Neuronal stem cell (in vitro differentiated cells): Measurements from ENCODE around the gene AKNAD1.
"Not testable (repeated sequence)": the region's sequence is repeated elsewhere in the genome, so short reads cannot be mapped to it uniquely, and the experiment has no call there.

ENCODE experiments used
- DNase-seq: peaks from one replicate; pipeline ENCODE4 v3.0.0-alpha.2; 2013; ENCODE audit warnings: low spot score
- H2AFZ ChIP-seq: one replicate; pipeline ENCODE4 v1.6.1; 2013; ENCODE audit warnings: mild to moderate bottlenecking, low read length, inconsistent platforms
- H2AK5ac ChIP-seq: 2 replicates; pipeline ENCODE4 v1.6.1; 2013; ENCODE audit warnings: low read depth, mild to moderate bottlenecking, inconsistent platforms, low read length, moderate library complexity, mixed read lengths
- H2BK120ac ChIP-seq: 2 replicates; pipeline ENCODE4 v1.6.1; 2013; ENCODE audit warnings: low read depth, mild to moderate bottlenecking, inconsistent platforms, low read length, moderate library complexity, mixed read lengths
- H2BK12ac ChIP-seq: one replicate; pipeline ENCODE4 v1.6.1; 2013; ENCODE audit warnings: low read length, inconsistent platforms
- H2BK15ac ChIP-seq: 2 replicates; pipeline ENCODE4 v1.6.1; 2013; ENCODE audit warnings: mild to moderate bottlenecking, low read length, inconsistent platforms, mixed read lengths
- H2BK5ac ChIP-seq: one replicate; pipeline ENCODE4 v1.6.1; 2013; ENCODE audit warnings: inconsistent platforms, mild to moderate bottlenecking, low read length, moderate library complexity
- H3K14ac ChIP-seq: one replicate; pipeline ENCODE4 v1.6.1; 2013; ENCODE audit warnings: low read length, inconsistent platforms
- H3K18ac ChIP-seq: 2 replicates; pipeline ENCODE4 v1.6.1; 2013; ENCODE audit warnings: low read length, inconsistent platforms
- H3K23ac ChIP-seq: 2 replicates; pipeline ENCODE4 v1.6.1; 2013; ENCODE audit warnings: low read depth, mild to moderate bottlenecking, mixed read lengths, low read length, inconsistent platforms; ENCODE audit not compliant: poor library complexity
- H3K27ac ChIP-seq: replicated peaks from 3 replicates; pipeline ENCODE4 v1.5.1; 2013; ENCODE audit warnings: low read length, inconsistent platforms
- H3K27me3 ChIP-seq, 3 experiments: 2 replicates each; pipeline ENCODE4 v1.6.1; 2013; ENCODE audit warnings: low read length in 3 of 3, mild to moderate bottlenecking in 2 of 3, inconsistent platforms in 1 of 3, low read depth in 1 of 3, mixed read lengths in 1 of 3, moderate library complexity in 1 of 3; ENCODE audit not compliant: control insufficient read depth in 3 of 3, insufficient read depth in 3 of 3
- H3K36me3 ChIP-seq, 2 donors: replicated peaks in 1 of 2; 2 replicates each; pipeline ENCODE4 v1.6.1; 2013; ENCODE audit warnings: low read length in 2 of 2; ENCODE audit not compliant: control insufficient read depth in 2 of 2, insufficient read depth in 2 of 2
- H3K4ac ChIP-seq: 2 replicates; pipeline ENCODE4 v1.6.1; 2013; ENCODE audit warnings: inconsistent platforms, mild to moderate bottlenecking, low read length, moderate library complexity
- H3K4me1 ChIP-seq, 2 donors: 1 replicate in 1 of 2; 2 replicates in 1 of 2; pipeline ENCODE4 v1.6.1; 2013; ENCODE audit warnings: low read length in 2 of 2, low read depth in 1 of 2; ENCODE audit not compliant: control insufficient read depth in 2 of 2, insufficient read depth in 1 of 2
- H3K4me2 ChIP-seq: one replicate; pipeline ENCODE4 v1.6.1; 2013; ENCODE audit warnings: mild to moderate bottlenecking, low read length, inconsistent platforms; ENCODE audit not compliant: insufficient read depth, poor library complexity, severe bottlenecking
- H3K4me3 ChIP-seq, 2 donors: 2 replicates each; pipeline ENCODE4 v1.5.1; 2013; ENCODE audit warnings: low read length in 2 of 2, mild to moderate bottlenecking in 2 of 2, inconsistent platforms in 1 of 2, moderate library complexity in 1 of 2
- H3K79me1 ChIP-seq: one replicate; pipeline ENCODE4 v1.6.1; 2013; ENCODE audit warnings: low read depth, mild to moderate bottlenecking, inconsistent platforms, low read length, moderate library complexity
- H3K9ac ChIP-seq: one replicate; pipeline ENCODE4 v1.6.1; 2013; ENCODE audit warnings: mild to moderate bottlenecking, low read depth, low read length, inconsistent platforms; ENCODE audit not compliant: poor library complexity
- H3K9me3 ChIP-seq, 2 donors: replicated peaks in 1 of 2; 2 replicates each; pipeline versions ENCODE3 to v1.6.1; 2013; ENCODE audit warnings: low read length in 2 of 2, mild to moderate bottlenecking in 2 of 2, inconsistent platforms in 1 of 2, low read depth in 1 of 2, mixed read lengths in 1 of 2, moderate library complexity in 1 of 2; ENCODE audit not compliant: control insufficient read depth in 2 of 2, insufficient read depth in 1 of 2
- H4K8ac ChIP-seq: one replicate; pipeline ENCODE4 v1.6.1; 2013; ENCODE audit warnings: low read depth, mild to moderate bottlenecking, inconsistent platforms, low read length, moderate library complexity
- H4K91ac ChIP-seq: one replicate; pipeline ENCODE4 v1.6.1; 2013; ENCODE audit warnings: low read length, low read depth, mild to moderate bottlenecking, inconsistent platforms; ENCODE audit not compliant: poor library complexity
- WGBS, 2 donors: extraction: QIAGEN DNeasy Blood & Tissue Kit; methylation state at CpG; one replicate each; pipeline ENCODE4 v1.1.7; 2013; ENCODE audit warnings: missing lambda C conversion rate in 2 of 2, mixed read lengths in 1 of 2; ENCODE audit not compliant: insufficient read length in 2 of 2, insufficient replicate concordance in 1 of 2; ENCODE audit errors: extremely low coverage in 2 of 2; 5-methylcytosine and 5-hydroxymethylcytosine counted together

The AKNAD1 gene

DNA sequence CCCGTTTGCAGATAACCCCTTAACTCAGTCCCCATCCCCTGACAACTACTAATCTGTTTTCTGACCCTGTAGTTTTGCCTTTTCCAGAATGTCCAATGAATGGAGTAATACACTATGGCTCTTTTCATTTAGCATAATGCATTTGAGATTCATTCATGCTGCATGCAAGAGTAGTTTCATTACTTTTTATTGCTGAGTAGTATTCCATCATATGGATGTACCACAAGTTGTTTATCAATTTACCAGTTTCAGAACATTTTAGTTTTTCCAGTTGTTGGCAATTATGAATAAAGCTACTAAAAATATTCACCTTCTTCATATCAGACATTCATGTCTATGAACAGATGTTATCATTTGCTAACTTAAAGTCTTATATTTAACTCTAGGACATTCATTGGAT is 65.1 kb downstream of the AKNAD1 start:
- Histone ChIP-seq H3K4ac (no peak overlapping the region), H3K79me1 (no peaks in the 10 kb centered on the region), H3K18ac (no peak overlapping the region), H3K27ac (no peak overlapping the region), H2BK120ac (no peak overlapping the region), H3K9me3 (peaks cover 2 to 32% of the 10 kb centered on the region in 2 donors), H3K27me3 (no peaks in the 10 kb centered on the region), H2BK12ac (no peak overlapping the region), H4K8ac (no peak overlapping the region), H3K36me3 (peaks cover 1 to 84% of the 10 kb centered on the region in 2 donors), H4K91ac (no peak overlapping the region), H3K4me3 (no peak overlapping the region), H3K14ac (no peak overlapping the region), H2AK5ac (no peak overlapping the region), H2BK5ac (no peak overlapping the region), H3K9ac (no peak overlapping the region), H3K23ac (no peak overlapping the region), H2AFZ (no peak overlapping the region), H2BK15ac (no peak overlapping the region), H3K4me2 (no peak overlapping the region), H3K4me1 (no peaks in the 10 kb centered on the region)
- DNase-seq, result no peak
- WGBS, 2 donors, result no CpG with 5 or more reads among the region's 1 CpG

GRCh38 chr1:108785880-108786279 is 71.0 kb downstream of the AKNAD1 start:
- Histone ChIP-seq H3K27ac (no peak overlapping the region), H3K23ac (no peak overlapping the region), H3K4ac (no peak overlapping the region), H2BK5ac (no peak overlapping the region), H3K9ac (no peak overlapping the region), H3K9me3 (peaks cover 11 to 52% of the 10 kb centered on the region in 2 donors), H2AFZ (no peak overlapping the region), H2BK15ac (no peak overlapping the region), H3K18ac (no peak overlapping the region), H3K14ac (no peak overlapping the region), H2BK12ac (no peak overlapping the region), H3K4me2 (no peak overlapping the region), H3K79me1 (no peaks in the 10 kb centered on the region), H4K91ac (no peak overlapping the region), H3K4me3 (no peak overlapping the region), H3K4me1 (no peaks in the 10 kb centered on the region), H2AK5ac (no peak overlapping the region), H3K36me3 (peaks cover 14 to 87% of the 10 kb centered on the region in 2 donors), H2BK120ac (no peak overlapping the region), H3K27me3 (no peaks in the 10 kb centered on the region), H4K8ac (no peak overlapping the region)
- no CpG with 5 or more reads among the region's 2 CpGs for WGBS, 2 donors
- no peak for DNase-seq

- H2BK120ac ChIP-seq, result no peak overlapping the region
- no peak overlapping the region for H2BK15ac ChIP-seq
- no peak overlapping the region for H3K27ac ChIP-seq
- no peaks in the 10 kb centered on the region for H3K79me1 ChIP-seq
- H3K14ac ChIP-seq, result no peak overlapping the region
- DNase-seq, result no peak
- no peak overlapping the region for H3K23ac ChIP-seq
- H3K4ac ChIP-seq, result no peak overlapping the region
- H4K8ac ChIP-seq, result no peak overlapping the region
- no peak overlapping the region for H2BK5ac ChIP-seq
- no peak overlapping the region for H3K18ac ChIP-seq
- WGBS, 2 donors, result no CpG with 5 or more reads among the region's 6 CpGs
- H2AK5ac ChIP-seq, result no peak overlapping the region
- no peak overlapping the region for H2BK12ac ChIP-seq
- H3K36me3 ChIP-seq, result peaks cover 14 to 89% of the 10 kb centered on the region in 2 donors
- no peak overlapping the region for H3K4me3 ChIP-seq
- no peaks in the 10 kb centered on the region for H3K4me1 ChIP-seq
- no peak overlapping the region for H2AFZ ChIP-seq
- no peak overlapping the region for H3K4me2 ChIP-seq
- H3K9ac ChIP-seq, result no peak overlapping the region
- no peak overlapping the region for H4K91ac ChIP-seq
- no peaks in the 10 kb centered on the region for H3K27me3 ChIP-seq
- H3K9me3 ChIP-seq, result peaks cover 11 to 48% of the 10 kb centered on the region in 2 donors
Observed at GRCh38 chr1:108785264-108785663, 71.6 kb downstream of the AKNAD1 start.

DNA sequence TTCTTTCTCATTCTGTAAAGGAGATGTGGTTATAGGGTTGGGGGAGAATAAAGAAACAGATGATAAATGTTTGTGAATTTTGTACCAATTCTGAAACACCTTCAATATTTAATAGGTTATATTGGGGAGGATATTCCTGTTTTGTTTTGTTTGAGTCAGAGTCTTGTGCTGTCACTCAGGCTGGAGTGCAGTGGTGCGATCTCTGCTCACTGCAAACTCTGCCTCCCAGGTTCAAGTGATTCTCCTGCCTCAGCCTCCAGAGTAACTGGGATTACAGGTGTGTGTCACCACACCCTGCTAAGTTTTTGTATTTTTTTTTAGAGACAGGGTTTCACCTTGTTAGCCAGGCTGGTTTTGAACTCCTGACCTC is 75.3 kb downstream of the AKNAD1 start:
- not testable (repeated sequence) for H3K4me2 ChIP-seq
- peaks cover 14 to 98% of the 10 kb centered on the region in 2 donors for H3K36me3 ChIP-seq

More for the DNA sequence above, 75.3 kb downstream of the AKNAD1 start:
- peaks cover 11 to 38% of the 10 kb centered on the region in 2 donors for H3K9me3 ChIP-seq
- not testable (repeated sequence) for H3K9ac ChIP-seq, H3K23ac ChIP-seq, H3K27me3 ChIP-seq, H3K14ac ChIP-seq, H4K91ac ChIP-seq, DNase-seq, H2BK12ac ChIP-seq, H3K4me1 ChIP-seq, H2BK15ac ChIP-seq, H3K27ac ChIP-seq, H4K8ac ChIP-seq, H3K18ac ChIP-seq, H2AFZ ChIP-seq, H2BK5ac ChIP-seq, H2BK120ac ChIP-seq, H3K79me1 ChIP-seq, H3K4me3 ChIP-seq, H2AK5ac ChIP-seq, H3K4ac ChIP-seq
- WGBS, 2 donors, result no CpG with 5 or more reads among the region's 1 CpG
